Frontal cortex (tissue), 4 donors: ENCODE measurements around the gene TMEM150C. TPM values are rescaled to one million over a fixed set of nuclear protein-coding genes. Genes with fewer than 3 reads are reported as not detected.
"Not testable (repeated sequence)": the region's sequence is repeated elsewhere in the genome, so short reads cannot be mapped to it uniquely, and the experiment has no call there.

Experiments used
- DNase-seq, 2 donors: peaks; one replicate each; pipeline ENCODE4 v3.0.0; 2012; ENCODE audit warnings: low spot score in 2 of 2
- FAIRE-seq: peaks from 2 replicates; lab custom pipeline; 2012; peaks lifted over from hg19 to GRCh38; lab: Jason Lieb, UNC
- total RNA-seq: library from RNA; depleted of rRNA; stranded (reverse); fragments of >200 nt; gene quantifications from one replicate; pipeline ENCODE4 v1.2.3, GENCODE V29; 2014
- donor health status: control.
- donor health status: control.
- donor health status: control.

The TMEM150C gene
- total RNA-seq, 1 donor from 2014 or later: 74.2 TPM

DNA sequence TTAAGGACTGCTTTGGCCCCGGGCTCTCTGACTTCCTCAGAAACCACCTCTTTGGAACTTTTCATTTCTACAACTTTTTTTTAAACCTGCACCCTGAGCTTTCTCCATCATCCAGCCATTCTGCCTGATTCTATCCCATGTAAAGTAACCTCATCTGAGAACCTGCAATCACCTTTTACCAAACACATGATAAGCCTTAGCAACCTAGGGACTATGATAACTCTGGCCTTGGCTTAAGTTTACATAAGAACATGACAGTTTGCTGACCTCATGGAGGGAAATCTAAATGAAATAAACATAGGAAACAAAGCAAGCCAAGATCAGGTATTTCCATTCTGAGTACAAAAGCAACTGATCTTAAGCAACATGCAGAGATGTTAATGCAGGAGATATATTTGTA, 15.7 kb upstream of the TMEM150C start:
- no peak for FAIRE-seq
- DNase-seq: no peak

DNA sequence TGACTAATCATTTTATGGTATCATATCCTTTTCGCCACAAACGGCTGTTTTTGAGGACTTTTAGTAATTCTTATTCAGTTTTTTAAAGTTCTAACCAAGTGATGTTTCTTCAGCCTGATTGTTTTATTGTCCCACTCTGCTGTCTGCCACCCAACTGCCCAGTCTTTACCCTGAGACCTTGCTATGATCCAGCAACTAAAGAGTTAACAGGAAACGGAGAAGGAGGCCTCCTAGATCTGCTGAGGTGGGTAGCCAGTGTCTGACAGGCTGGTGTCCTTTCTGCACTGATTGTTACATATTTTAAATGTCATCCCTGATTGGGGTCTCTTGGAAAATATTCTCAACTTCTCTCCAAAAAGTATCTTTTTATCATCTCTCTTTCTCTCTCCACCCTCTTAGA, 7.9 kb upstream of the TMEM150C start:
- FAIRE-seq (no peak), DNase-seq (no peak)

DNA sequence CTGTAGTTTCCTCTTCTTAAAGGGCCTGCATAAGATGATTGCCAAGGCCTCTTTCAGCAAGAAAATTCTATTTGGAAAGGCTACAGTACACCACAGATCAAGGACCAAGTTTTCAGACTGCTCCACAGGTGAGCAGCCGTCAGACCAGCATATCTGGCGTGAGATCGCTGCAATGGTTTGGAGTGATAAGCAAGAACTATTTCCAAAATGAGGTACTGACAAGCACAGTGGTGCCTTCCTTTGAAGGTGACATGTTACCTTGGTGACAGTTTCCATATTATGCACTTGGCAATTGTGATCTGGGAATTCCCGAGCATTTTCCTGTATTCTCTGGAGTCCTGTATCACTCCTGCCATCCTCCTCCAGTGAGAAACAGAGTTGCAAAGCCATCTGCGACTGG, 7.3 kb upstream of the TMEM150C start:
- no peak for DNase-seq
- FAIRE-seq: no peak

GRCh38 chr4:82567444-82567843, 5.7 kb upstream of the TMEM150C start:
- DNase-seq: no peak
- FAIRE-seq: no peak

GRCh38 chr4:82562564-82562854, 721 bp upstream of the TMEM150C start:
- FAIRE-seq: no peak
- no peak for DNase-seq

- DNase-seq (no peak), FAIRE-seq (no peak)
Measured at GRCh38 chr4:82560853-82561785, 669 bp downstream of the TMEM150C start.

DNA sequence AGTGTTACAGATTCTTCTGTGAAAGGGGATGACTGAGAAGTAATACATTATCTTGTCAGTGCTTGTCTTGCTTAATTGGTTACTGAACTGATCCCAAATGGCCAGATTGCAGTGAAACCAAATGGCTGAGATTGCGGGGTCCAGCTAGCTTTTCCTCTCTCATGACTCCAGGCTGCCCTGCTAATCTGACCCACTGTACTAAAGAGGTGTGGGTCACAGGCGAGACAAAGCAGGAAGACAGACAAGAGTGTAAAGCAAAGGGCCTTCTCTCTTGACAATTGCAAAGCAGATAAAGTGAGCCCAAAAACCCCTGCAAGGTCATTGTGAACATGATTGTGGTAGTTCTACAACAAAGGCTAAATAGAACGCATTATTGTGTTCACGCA, 2.1 kb downstream of the TMEM150C start:
- FAIRE-seq: no peak
- DNase-seq: no peak

GRCh38 chr4:82559090-82559734, 2.6 kb downstream of the TMEM150C start:
- FAIRE-seq, DNase-seq: not testable (repeated sequence)

- DNase-seq (no peak), FAIRE-seq (no peak)
Measured at GRCh38 chr4:82555276-82555675, 6.5 kb downstream of the TMEM150C start.

DNA sequence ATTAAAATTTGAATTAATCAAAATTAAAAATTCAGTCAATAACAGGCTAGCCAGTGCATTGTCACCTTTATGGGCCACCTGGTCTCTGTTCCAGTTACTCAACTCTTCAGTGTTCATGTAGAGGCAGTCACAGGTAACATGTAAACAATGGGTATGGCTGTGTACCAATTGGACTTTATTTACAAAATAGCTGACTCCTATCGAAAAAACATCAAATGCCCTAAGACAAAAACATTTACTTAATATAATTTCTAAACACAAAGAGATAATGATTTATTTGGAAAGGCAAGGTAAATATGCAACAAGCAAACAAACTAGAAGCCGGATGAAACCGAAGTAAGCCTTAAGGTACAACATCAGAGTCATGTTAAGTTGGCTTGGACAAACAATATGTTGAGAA, 8.8 kb downstream of the TMEM150C start:
- DNase-seq (no peak), FAIRE-seq (no peak)

DNA sequence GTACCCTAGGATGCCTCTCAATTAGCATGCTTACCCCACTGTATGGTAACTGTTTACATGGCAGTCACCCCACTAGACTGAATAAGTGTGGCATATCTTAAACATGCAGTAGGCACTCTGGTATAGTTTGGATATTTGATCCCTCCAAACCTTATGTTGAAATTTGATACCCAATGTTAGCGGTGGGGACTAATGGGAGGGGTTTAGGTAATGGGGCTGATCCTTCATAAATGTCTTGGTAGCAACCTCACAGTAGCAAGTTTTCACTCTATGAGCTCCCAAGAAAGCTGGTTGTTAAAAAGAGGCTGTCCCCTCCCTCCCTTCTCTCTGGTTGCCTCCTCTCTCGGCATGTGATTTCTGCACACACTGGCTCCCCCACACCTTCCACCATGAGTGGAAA, 10.1 kb downstream of the TMEM150C start:
- FAIRE-seq (no peak), DNase-seq (no peak)

- FAIRE-seq, DNase-seq: not testable (repeated sequence)
Measured at GRCh38 chr4:82547850-82548249, 13.9 kb downstream of the TMEM150C start.

- no peak for DNase-seq
- FAIRE-seq: no peak
Measured at GRCh38 chr4:82543131-82543530, 18.7 kb downstream of the TMEM150C start.

GRCh38 chr4:82542642-82543041, 19.1 kb downstream of the TMEM150C start:
- DNase-seq (no peak), FAIRE-seq (no peak)

DNA sequence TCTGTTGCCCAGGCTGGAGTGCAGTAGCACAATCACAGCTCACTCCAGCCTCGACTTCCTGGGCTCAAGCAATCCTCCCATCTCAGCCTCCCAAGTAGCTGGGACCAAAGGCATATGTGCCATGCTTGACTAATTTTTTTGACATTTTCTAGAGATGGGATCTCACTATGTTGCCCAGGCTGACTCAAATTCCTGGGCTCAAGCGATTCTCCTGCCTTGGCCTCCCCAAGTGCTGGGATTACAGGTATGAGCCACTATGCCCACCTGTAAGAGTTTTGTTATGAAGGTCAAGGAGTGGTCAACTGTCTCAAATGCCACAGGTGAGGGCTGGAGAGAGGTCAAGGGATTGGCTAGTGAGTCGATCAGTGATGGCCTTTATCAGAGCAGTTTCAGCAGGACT, 32.5 kb downstream of the TMEM150C start:
- DNase-seq: no peak
- FAIRE-seq: no peak

DNA sequence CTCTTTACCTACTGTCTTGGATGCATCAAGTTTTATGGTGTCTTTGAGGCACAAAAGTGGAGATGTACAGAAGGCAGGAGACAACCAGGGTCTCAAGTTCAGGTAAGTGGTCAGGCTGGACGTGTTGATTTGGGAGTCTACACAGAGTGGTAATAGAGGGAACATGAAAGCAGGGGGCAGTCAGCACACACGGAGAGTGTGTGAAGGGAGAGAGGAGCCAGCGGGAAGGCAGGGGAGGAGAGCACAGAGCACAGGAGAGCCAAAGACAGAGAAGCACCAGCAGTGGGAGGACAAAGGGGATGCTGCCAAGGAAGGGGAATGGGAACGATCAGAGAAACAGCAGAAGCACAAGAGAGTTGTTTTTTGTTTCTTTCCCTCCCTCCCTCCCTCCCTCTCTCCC, 32.9 kb downstream of the TMEM150C start:
- FAIRE-seq (no peak), DNase-seq (no peak)

- DNase-seq (no peak), FAIRE-seq (no peak)
Measured at GRCh38 chr4:82528074-82528473, 33.7 kb downstream of the TMEM150C start.

DNA sequence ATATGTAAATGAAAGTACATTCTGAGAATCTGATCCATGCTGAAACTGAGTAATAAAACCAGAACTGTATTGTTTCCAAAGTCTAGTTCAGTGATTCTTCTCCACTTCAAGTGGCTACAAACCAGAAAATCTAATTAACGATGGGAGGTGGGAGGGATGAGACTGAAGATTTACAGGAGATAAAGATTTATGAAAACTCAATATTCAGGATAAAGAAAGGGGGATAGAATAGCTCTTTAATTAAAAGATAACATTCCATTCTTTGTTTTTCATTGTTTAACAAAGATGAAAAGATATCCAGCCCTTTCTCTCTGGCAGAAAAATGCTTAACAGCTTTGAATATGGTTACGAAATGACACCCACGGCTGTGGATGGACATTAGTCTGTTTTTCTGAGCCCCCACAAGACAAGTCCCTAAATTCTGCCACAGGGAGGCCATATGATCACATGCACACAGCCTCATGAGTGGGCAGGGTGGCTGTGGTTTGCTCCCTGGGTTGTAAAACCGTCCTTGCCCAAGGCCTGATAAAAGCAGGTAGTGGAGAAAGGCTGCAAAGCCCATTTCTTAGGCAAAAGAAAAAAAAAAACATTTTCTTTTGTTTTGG, 36.4 kb downstream of the TMEM150C start:
- FAIRE-seq (no peak), DNase-seq (no peak)

DNA sequence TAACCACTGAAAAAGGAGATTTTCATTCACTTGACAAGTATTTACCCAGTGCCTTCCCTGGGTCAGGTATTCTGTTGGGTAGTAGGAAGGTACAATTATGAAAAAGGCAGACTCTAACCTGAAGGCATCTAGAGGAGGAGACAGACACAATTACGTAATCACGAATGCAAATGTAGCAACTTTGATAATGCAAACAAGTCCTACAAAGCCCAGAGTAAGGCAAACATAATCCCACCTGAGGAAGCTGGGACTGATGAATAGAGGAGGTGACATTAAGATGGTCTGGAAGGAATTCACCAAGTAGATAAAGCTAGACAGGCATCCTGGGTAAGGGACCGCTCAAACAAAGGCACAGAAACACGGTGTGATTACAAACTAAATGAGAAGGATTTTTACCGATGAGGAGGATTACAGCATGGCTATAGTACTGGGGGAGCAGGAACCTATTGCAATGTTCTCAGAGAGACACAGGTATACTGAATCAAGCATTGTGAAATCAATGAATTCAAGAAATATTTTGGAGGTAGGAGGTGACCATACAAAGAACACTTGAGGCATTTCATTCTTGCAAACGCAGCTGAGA, 37.1 kb downstream of the TMEM150C start:
- FAIRE-seq: no peak
- no peak for DNase-seq

- FAIRE-seq (no peak), DNase-seq (no peak)
Measured at GRCh38 chr4:82523179-82523578, 38.6 kb downstream of the TMEM150C start.

DNA sequence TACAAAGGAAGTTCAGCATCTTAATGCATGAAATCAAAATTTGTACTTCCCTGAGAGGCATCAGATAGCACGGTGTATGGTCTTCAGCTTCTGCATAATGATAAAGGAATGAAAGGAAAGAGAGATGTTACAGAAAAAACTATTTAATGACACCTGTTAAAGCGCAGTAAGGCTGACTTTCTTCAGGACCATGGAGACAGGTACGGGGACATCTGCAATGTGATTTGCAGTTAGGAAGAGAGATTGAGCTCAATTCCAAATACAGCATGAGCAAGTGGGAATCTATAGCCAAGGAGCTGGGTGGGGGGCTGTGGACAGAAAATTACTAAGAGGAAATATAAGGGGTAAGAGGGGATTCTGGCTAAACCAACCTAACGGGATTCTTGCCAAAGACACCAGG, 39.3 kb downstream of the TMEM150C start:
- FAIRE-seq (no peak), DNase-seq (no peak)
